MM.1S (cell line): ENCODE measurements around the gene PARVB.

ENCODE experiments used
- EZH2phosphoT487 ChIP-seq: fragments of 300-600 bp; sonication (generic); IDR thresholded peaks from 2 replicates; pipeline ENCODE4 v1.6.1; 2018; ENCODE audit warnings: antibody characterized with exemption, low read length
- TF ChIP-seq, protein P1 (sequence below): fragments of 300-600 bp; sonication (generic); IDR thresholded peaks from 2 replicates; pipeline ENCODE4 v1.5.1; 2016; ENCODE audit warnings: antibody characterized with exemption, low read length, mixed read lengths

DNA sequence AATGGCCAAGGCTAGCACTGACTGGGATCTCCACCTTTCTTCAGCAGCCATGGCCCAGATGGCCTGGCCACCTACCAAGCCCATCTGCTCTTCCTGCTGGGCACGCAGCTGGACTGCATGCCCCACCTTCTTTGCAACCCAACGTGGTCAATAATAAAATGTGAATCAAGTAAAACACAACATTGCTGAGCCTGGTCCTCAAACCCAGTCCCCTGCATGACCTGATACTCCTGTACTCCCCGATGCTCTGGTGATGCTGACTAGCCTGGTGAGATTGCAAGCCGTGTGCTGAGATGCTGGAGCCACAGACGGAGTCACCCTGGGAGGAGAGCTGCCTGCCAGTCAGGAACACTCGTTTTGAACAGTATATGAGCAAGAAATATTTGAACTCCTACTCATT is 190.7 kb downstream of the PARVB start:
- TF ChIP-seq, protein P1, sequence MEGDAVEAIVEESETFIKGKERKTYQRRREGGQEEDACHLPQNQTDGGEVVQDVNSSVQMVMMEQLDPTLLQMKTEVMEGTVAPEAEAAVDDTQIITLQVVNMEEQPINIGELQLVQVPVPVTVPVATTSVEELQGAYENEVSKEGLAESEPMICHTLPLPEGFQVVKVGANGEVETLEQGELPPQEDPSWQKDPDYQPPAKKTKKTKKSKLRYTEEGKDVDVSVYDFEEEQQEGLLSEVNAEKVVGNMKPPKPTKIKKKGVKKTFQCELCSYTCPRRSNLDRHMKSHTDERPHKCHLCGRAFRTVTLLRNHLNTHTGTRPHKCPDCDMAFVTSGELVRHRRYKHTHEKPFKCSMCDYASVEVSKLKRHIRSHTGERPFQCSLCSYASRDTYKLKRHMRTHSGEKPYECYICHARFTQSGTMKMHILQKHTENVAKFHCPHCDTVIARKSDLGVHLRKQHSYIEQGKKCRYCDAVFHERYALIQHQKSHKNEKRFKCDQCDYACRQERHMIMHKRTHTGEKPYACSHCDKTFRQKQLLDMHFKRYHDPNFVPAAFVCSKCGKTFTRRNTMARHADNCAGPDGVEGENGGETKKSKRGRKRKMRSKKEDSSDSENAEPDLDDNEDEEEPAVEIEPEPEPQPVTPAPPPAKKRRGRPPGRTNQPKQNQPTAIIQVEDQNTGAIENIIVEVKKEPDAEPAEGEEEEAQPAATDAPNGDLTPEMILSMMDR, result no peak
- no peak for TF ChIP-seq EZH2phosphoT487
